ENCODE results near the gene KIAA1217. TPM values are rescaled to one million over a fixed set of nuclear protein-coding genes. Genes with fewer than 3 reads are reported as not detected.

Gene KIAA1217
- total RNA-seq, 1 experiment from 2014 or later = 171 TPM

GRCh38 chr10:24494777-24495176 is 285.8 kb downstream of the KIAA1217 start:
- no TSS peak for BruUV-seq (replicated peaks)
- H3K4me3 ChIP-seq (ENCODE audit: low read depth, low read length) = no peak overlapping the region
- no peaks in the 10 kb centered on the region for H3K27me3 Mint-ChIP-seq (ENCODE audit: insufficient read depth, unreplicated experiment)
- H3K9me3 ChIP-seq = no peaks in the 10 kb centered on the region
- POLR2A ChIA-PET = no interaction called here
- peaks cover 25% of the 10 kb centered on the region for H3K4me1 Mint-ChIP-seq (ENCODE audit: low read depth, unreplicated experiment)
- H3K4me1 ChIP-seq = 0 out of 2 replicates have a peak, but pooled peaks cover 11% of the 10 kb centered on the region
- H3K4me3 Mint-ChIP-seq (ENCODE audit: unreplicated experiment) = no peak overlapping the region
- no peak overlapping the region for H3K27ac Mint-ChIP-seq (ENCODE audit: unreplicated experiment)
- H3K36me3 ChIP-seq (ENCODE audit: control insufficient read depth, insufficient read depth, low read length) = peaks cover 6% of the 10 kb centered on the region
- no peak for DNase-seq
- H3K9me3 Mint-ChIP-seq (ENCODE audit: unreplicated experiment) = no peaks in the 10 kb centered on the region
- TF ChIP-seq, protein P1, sequence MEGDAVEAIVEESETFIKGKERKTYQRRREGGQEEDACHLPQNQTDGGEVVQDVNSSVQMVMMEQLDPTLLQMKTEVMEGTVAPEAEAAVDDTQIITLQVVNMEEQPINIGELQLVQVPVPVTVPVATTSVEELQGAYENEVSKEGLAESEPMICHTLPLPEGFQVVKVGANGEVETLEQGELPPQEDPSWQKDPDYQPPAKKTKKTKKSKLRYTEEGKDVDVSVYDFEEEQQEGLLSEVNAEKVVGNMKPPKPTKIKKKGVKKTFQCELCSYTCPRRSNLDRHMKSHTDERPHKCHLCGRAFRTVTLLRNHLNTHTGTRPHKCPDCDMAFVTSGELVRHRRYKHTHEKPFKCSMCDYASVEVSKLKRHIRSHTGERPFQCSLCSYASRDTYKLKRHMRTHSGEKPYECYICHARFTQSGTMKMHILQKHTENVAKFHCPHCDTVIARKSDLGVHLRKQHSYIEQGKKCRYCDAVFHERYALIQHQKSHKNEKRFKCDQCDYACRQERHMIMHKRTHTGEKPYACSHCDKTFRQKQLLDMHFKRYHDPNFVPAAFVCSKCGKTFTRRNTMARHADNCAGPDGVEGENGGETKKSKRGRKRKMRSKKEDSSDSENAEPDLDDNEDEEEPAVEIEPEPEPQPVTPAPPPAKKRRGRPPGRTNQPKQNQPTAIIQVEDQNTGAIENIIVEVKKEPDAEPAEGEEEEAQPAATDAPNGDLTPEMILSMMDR (IDR thresholded peaks at IDR 0.05; ENCODE audit: insufficient read depth in 1 of 2, low read depth in 1 of 2, low read length in 1 of 2, severe bottlenecking in 1 of 2, unreplicated experiment in 1 of 2) = no peak
- H3K36me3 Mint-ChIP-seq (ENCODE audit: insufficient read depth, unreplicated experiment) = peaks cover 97% of the 10 kb centered on the region
- intact Hi-C loops (cut with micrococcal nuclease; ENCODE audit: unreplicated experiment) = no loop called here
- CTCF ChIA-PET = interaction anchor here (1.4 kb wide), 1 partner anchor 111 kb away, joined by 3 read pairs; no protein-coding TSS in a partner anchor
- no peaks in the 10 kb centered on the region for H3K27me3 ChIP-seq (replicated peaks; ENCODE audit: control insufficient read depth, insufficient read depth, low read length)

DNA sequence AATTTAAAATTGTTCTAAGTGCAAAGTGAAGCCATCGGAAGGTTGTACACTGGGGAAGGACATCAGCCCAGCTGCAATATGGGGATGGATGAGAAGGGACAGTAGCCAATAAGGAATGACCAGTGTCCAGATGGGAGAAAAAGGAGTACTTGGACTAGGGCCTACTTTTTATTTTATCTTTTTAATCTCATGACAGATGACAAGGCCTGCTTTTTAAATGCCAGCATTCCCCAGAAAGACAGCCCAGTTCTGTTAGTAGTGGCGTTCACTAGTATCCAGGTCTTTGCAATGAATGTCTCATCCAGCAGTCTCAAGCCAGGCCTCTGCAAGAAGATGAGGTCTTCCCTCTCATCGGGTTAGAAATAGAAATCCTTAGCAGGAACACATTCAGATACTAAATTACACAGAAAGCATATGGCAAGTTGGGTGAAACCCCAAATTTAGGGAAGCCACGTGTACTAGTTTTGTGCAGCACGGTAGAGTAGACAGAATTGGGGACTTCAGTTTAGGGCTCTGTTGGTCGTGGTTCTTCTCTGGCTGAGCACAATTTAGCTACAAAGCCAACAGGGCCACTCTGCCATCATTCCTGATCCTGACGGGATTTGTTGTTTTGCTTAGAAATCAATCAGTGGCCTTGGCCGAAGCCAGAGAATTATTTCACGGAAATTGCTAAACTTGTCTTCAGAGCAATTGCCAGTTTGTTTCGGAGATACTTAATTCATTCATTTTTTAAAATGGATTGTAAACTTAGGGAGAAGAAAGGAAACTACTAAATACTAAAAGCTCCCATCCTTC is 286.9 kb downstream of the KIAA1217 start:
- no peak for DNase-seq
- H3K4me3 ChIP-seq (ENCODE audit: low read depth, low read length) = no peak overlapping the region
- no peaks in the 10 kb centered on the region for H3K27me3 ChIP-seq (replicated peaks; ENCODE audit: control insufficient read depth, insufficient read depth, low read length)
- BruUV-seq (replicated peaks) = no TSS peak
- CTCF ChIA-PET = no interaction called here
- TF ChIP-seq, protein P1 (IDR thresholded peaks at IDR 0.05; ENCODE audit: insufficient read depth in 1 of 2, low read depth in 1 of 2, low read length in 1 of 2, severe bottlenecking in 1 of 2, unreplicated experiment in 1 of 2) = no peak
- Mint-ChIP-seq H3K4me1 (ENCODE audit: low read depth, unreplicated experiment) (peaks cover 25% of the 10 kb centered on the region), H3K9me3 (ENCODE audit: unreplicated experiment) (no peaks in the 10 kb centered on the region), H3K4me3 (ENCODE audit: unreplicated experiment) (no peak overlapping the region), H3K27ac (ENCODE audit: unreplicated experiment) (no peak overlapping the region), H3K36me3 (ENCODE audit: insufficient read depth, unreplicated experiment) (peaks cover 93% of the 10 kb centered on the region), H3K27me3 (ENCODE audit: insufficient read depth, unreplicated experiment) (no peaks in the 10 kb centered on the region)
- intact Hi-C loops (cut with micrococcal nuclease; ENCODE audit: unreplicated experiment) = no loop called here
- H3K9me3 ChIP-seq = no peaks in the 10 kb centered on the region
- 0 out of 2 replicates have a peak, but pooled peaks cover 11% of the 10 kb centered on the region for H3K4me1 ChIP-seq
- H3K36me3 ChIP-seq (ENCODE audit: control insufficient read depth, insufficient read depth, low read length) = peaks cover 6% of the 10 kb centered on the region
- POLR2A ChIA-PET = no interaction called here

DNA sequence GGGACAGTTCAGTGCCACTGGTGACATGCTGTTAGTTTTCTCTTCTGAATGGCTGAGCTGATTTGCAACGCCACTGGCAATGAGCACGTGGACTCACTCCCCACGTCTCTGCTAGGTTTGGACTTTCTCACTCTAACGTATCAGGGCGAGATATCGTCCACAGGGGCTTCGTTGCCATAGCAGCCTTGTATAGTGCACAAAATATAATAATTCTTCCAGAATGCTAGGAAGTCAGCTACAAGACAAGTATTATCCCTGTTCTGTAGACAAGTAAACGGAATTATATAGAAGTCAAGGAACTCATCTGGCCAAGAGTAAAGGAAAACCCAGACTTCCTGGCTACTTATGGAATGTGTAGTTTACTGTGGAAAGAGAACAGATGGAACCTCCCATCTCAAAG is 288.0 kb downstream of the KIAA1217 start:
- Mint-ChIP-seq H3K27ac (ENCODE audit: unreplicated experiment) (no peak overlapping the region), H3K4me3 (ENCODE audit: unreplicated experiment) (no peak overlapping the region), H3K36me3 (ENCODE audit: insufficient read depth, unreplicated experiment) (peaks cover 91% of the 10 kb centered on the region), H3K9me3 (ENCODE audit: unreplicated experiment) (no peaks in the 10 kb centered on the region), H3K4me1 (ENCODE audit: low read depth, unreplicated experiment) (peaks cover 21% of the 10 kb centered on the region), H3K27me3 (ENCODE audit: insufficient read depth, unreplicated experiment) (no peaks in the 10 kb centered on the region)
- TF ChIP-seq, protein P1 (IDR thresholded peaks at IDR 0.05; ENCODE audit: insufficient read depth in 1 of 2, low read depth in 1 of 2, low read length in 1 of 2, severe bottlenecking in 1 of 2, unreplicated experiment in 1 of 2) = no peak
- ChIA-PET CTCF (no interaction called here), POLR2A (no interaction called here)
- no peak overlapping the region for H3K4me3 ChIP-seq (ENCODE audit: low read depth, low read length)
- no TSS peak for BruUV-seq (replicated peaks)
- peaks cover 10% of the 10 kb centered on the region for H3K36me3 ChIP-seq (ENCODE audit: control insufficient read depth, insufficient read depth, low read length)
- intact Hi-C loops (cut with micrococcal nuclease; ENCODE audit: unreplicated experiment) = no loop called here
- H3K27me3 ChIP-seq (replicated peaks; ENCODE audit: control insufficient read depth, insufficient read depth, low read length) = no peaks in the 10 kb centered on the region
- DNase-seq = no peak
- 0 out of 2 replicates have a peak, but pooled peaks cover 11% of the 10 kb centered on the region for H3K4me1 ChIP-seq
- H3K9me3 ChIP-seq = no peaks in the 10 kb centered on the region

Measured in Caco-2 (cell line).